ENCODE results near the gene ACVR2B. TPM values are rescaled to one million over a fixed set of nuclear protein-coding genes. Genes with fewer than 3 reads are reported as not detected.

ACVR2B gene
- total RNA-seq, 1 experiment from 2014 or later, result 1.8 TPM

- POLR2A ChIA-PET (ENCODE audit: unreplicated experiment), result interaction anchor here (0.6 kb wide), 2 partner anchors 174 to 177 kb away, joined by 3 read pairs; no protein-coding TSS in a partner anchor
- H3K9me2 ChIP-seq (replicated peaks; ENCODE audit: low read length), result no peaks in the 10 kb centered on the region
- ATAC-seq, result peak; percentile 93
These were observed 42.6 kb downstream of the ACVR2B start, which contains the start of gene EXOG for GRCh38 chr3:38496131-38496910. Gene EXOG (plus strand): TSS chr3:38496340. CDS start chr3:38496368, 28 bp downstream.

GRCh38 chr3:38497031-38497430 is 43.3 kb downstream of the ACVR2B start:
- Histone ChIP-seq H3K9ac (ENCODE audit: low read length) (peak overlapping the region; percentile 87), H3K27me3 (ENCODE audit: low read length) (no peaks in the 10 kb centered on the region), H3K36me3 (ENCODE audit: low read depth, low read length) (peaks cover 3% of the 10 kb centered on the region; the same call in 1 of the 2 replicates), H4K20me1 (ENCODE audit: low read length) (no peaks in the 10 kb centered on the region), H2AFZ (ENCODE audit: low read length) (peak overlapping the region; percentile 91), H3K9me3 (ENCODE audit: low read length) (no peaks in the 10 kb centered on the region), H3K27ac (ENCODE audit: low read length) (no peak overlapping the region), H3K4me1 (ENCODE audit: insufficient read depth, low read length) (peaks cover 18% of the 10 kb centered on the region), H3K9me2 (replicated peaks; ENCODE audit: low read length) (no peaks in the 10 kb centered on the region), H3K4me2 (ENCODE audit: low read length) (peak overlapping the region; percentile 85), H3K79me2 (ENCODE audit: low read length) (peaks cover 16% of the 10 kb centered on the region), H3F3A (ENCODE audit: low read length, unreplicated experiment) (no peaks in the 10 kb centered on the region), H3K4me3 (ENCODE audit: low read length) (peak overlapping the region; percentile 86)
- TF ChIP-seq EZH2 (IDR thresholded peaks at IDR 0.05; ENCODE audit: low read length, unreplicated experiment) (no peak), CTCF (conservative IDR thresholded peaks at IDR 0.05; ENCODE audit: low read depth, low read length) (no peak), EZH2phosphoT487 (IDR thresholded peaks at IDR 0.05; ENCODE audit: borderline replicate concordance, low read length) (no peak)
- POLR2A ChIA-PET (ENCODE audit: unreplicated experiment), result no interaction called here
- DNase-seq (peak; percentile 25), ATAC-seq (no peak)
- BruUV-seq (replicated peaks), result no TSS peak
- intact Hi-C loops (cut with micrococcal nuclease), result loop anchor here (5.0 kb wide), 1 partner anchor 345 kb away; no protein-coding TSS in a partner anchor
- CTCF ChIA-PET, result interaction anchor here (1.1 to 1.7 kb wide), 2 partner anchors 25 to 154 kb away, joined by 3 to 5 read pairs; no protein-coding TSS in a partner anchor

More at GRCh38 chr3:38496131-38496910, 42.6 kb downstream of the ACVR2B start, which contains the start of gene EXOG:
- Histone ChIP-seq H3K36me3 (ENCODE audit: low read depth, low read length) (peaks cover 3% of the 10 kb centered on the region; the same call in 1 of the 2 replicates), H4K20me1 (ENCODE audit: low read length) (no peaks in the 10 kb centered on the region), H2AFZ (ENCODE audit: low read length) (peak within 1 kb of the TSS; percentile 91), H3K27ac (ENCODE audit: low read length) (peak within 1 kb of the TSS; percentile 40), H3K27me3 (ENCODE audit: low read length) (no peaks in the 10 kb centered on the region), H3K4me2 (ENCODE audit: low read length) (peak within 1 kb of the TSS; percentile 85), H3K9ac (ENCODE audit: low read length) (peak within 1 kb of the TSS; percentile 87), H3K4me1 (ENCODE audit: insufficient read depth, low read length) (peaks cover 18% of the 10 kb centered on the region), H3K4me3 (ENCODE audit: low read length) (peak within 1 kb of the TSS; percentile 86), H3F3A (ENCODE audit: low read length, unreplicated experiment) (no peaks in the 10 kb centered on the region), H3K9me3 (ENCODE audit: low read length) (no peaks in the 10 kb centered on the region), H3K79me2 (ENCODE audit: low read length) (peaks cover 16% of the 10 kb centered on the region)
- peak; percentile 92 for DNase-seq
- intact Hi-C loops (cut with micrococcal nuclease), result loop anchor here (1.0 to 5.0 kb wide), 5 partner anchors 20 to 504 kb away; no protein-coding TSS in a partner anchor
- TF ChIP-seq EZH2 (IDR thresholded peaks at IDR 0.05; ENCODE audit: low read length, unreplicated experiment) (no peak), CTCF (conservative IDR thresholded peaks at IDR 0.05; ENCODE audit: low read depth, low read length) (peak; percentile 93)
- CTCF ChIA-PET, result interaction anchor here (0.6 to 1.7 kb wide), 8 partner anchors 17 to 1977 kb away, joined by 3 to 11 read pairs (median 5); no protein-coding TSS in a partner anchor
- TSS peak; percentile 94 for BruUV-seq (replicated peaks)

Measured in PC-3 (cell line).